Measurements from ENCODE around the gene NAMPT.

The NAMPT gene

GRCh38 chr7:106317971-106318370, 33.2 kb upstream of the NAMPT start:
- TF ChIP-seq POLR2AphosphoS5 (IDR thresholded peaks at IDR 0.05; ENCODE audit: low read depth) (no peak), REST (IDR thresholded peaks at IDR 0.05; ENCODE audit: insufficient replicate concordance, low read depth) (no peak), GABPA (IDR thresholded peaks at IDR 0.05; ENCODE audit: low read depth) (no peak), CTCF (IDR thresholded peaks at IDR 0.05; ENCODE audit: insufficient read depth, low read length) (no peak), SPI1 (IDR thresholded peaks at IDR 0.05; ENCODE audit: borderline replicate concordance, low read depth) (no peak)
- H3K27ac ChIP-seq (replicated peaks): no peak overlapping the region
- H3K4me3 ChIP-seq (replicated peaks; ENCODE audit: insufficient read depth, low read length): no peak overlapping the region
- no peaks in the 10 kb centered on the region for H3K27me3 ChIP-seq (ENCODE audit: insufficient read depth, poor library complexity, severe bottlenecking)
- DNase-seq (ENCODE audit: low read depth in 1 of 2, low spot score in 1 of 2): no peak

- TF ChIP-seq POLR2AphosphoS5 (IDR thresholded peaks at IDR 0.05; ENCODE audit: low read depth) (no peak), CTCF (IDR thresholded peaks at IDR 0.05; ENCODE audit: insufficient read depth, low read length) (no peak), REST (IDR thresholded peaks at IDR 0.05; ENCODE audit: insufficient replicate concordance, low read depth) (no peak), SPI1 (IDR thresholded peaks at IDR 0.05; ENCODE audit: borderline replicate concordance, low read depth) (no peak), GABPA (IDR thresholded peaks at IDR 0.05; ENCODE audit: low read depth) (no peak)
- H3K4me3 ChIP-seq (replicated peaks; ENCODE audit: insufficient read depth, low read length): no peak overlapping the region
- H3K27me3 ChIP-seq (ENCODE audit: insufficient read depth, poor library complexity, severe bottlenecking): no peaks in the 10 kb centered on the region
- DNase-seq (ENCODE audit: low read depth in 1 of 2, low spot score in 1 of 2): no peak
- H3K27ac ChIP-seq (replicated peaks): no peak overlapping the region
Measured at GRCh38 chr7:106316947-106317346, 32.2 kb upstream of the NAMPT start.

GRCh38 chr7:106314875-106315274, 30.1 kb upstream of the NAMPT start:
- Histone ChIP-seq H3K27me3 (ENCODE audit: insufficient read depth, poor library complexity, severe bottlenecking) (no peaks in the 10 kb centered on the region), H3K4me3 (replicated peaks; ENCODE audit: insufficient read depth, low read length) (no peak overlapping the region), H3K27ac (replicated peaks) (peak overlapping the region; percentile 39; the same call in 1 of the 2 replicates)
- no peak for DNase-seq (ENCODE audit: low read depth in 1 of 2, low spot score in 1 of 2)
- TF ChIP-seq POLR2AphosphoS5 (IDR thresholded peaks at IDR 0.05; ENCODE audit: low read depth): no peak
- TF ChIP-seq REST (IDR thresholded peaks at IDR 0.05; ENCODE audit: insufficient replicate concordance, low read depth): no peak
- no peak for TF ChIP-seq CTCF (IDR thresholded peaks at IDR 0.05; ENCODE audit: insufficient read depth, low read length)
- no peak for TF ChIP-seq GABPA (IDR thresholded peaks at IDR 0.05; ENCODE audit: low read depth)
